CMK (cell line): ENCODE results near the gene DICER1.

Experiments used
- DNase-seq: peaks from one replicate; pipeline ENCODE4 v3.0.0-alpha.2; 2010; ENCODE audit warnings: low read depth

The DICER1 gene

DNA sequence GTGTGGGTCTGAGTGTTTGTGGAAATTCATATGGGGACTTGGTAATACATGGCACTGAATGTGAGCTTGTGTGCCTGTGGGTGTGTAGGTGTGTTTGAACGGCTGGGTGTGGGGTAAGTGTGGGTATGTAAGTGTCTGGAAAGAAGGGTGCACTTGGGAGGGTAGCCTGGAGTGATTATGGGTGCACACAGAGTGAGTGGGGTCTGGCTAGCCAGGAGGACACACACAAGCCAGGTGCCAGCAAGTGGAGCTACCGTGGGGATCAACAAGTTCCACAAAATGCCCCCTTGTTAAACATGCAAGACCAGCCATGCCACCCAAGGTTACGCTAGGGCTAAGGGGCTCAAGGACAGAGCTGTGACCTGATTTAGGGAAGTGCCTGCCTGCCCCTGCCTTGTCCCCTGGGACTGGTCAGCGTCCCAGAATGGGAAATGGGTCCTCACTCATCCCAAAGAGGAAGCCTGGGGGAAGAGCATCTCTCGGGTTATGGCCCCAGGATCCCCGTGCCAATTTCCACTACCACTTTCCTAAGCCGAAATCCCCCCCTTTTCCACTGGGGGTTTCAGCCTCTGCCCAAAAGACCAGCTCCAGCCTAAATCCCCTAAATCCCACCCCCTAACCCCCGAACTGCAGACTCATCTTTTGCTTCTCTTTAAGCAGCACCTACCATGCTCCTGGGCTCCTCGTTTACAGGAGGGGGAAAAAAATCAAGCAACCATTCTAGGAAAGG lies 118.6 kb downstream of the DICER1 start:
- DNase-seq = no peak

DNA sequence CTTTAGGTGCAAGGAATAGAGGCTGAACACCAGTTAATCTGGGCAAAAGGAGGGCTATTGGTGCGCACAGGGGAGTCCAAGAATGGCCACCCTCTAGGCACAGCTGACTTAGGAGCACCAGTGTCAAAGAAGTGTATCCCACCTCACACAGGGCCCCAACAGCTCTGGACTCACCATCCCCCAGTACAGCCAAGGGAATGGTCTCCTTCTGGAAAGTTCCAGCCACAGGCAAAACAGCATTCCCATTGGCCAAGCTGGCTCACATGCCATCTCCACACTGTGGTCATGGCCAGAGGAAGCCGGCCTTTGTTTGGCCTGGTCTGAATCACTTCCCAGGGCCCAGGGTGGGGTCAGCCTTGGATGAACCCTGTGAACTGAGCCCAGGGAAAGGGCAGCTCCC lies 120.1 kb downstream of the DICER1 start:
- DNase-seq = no peak
